NOMO-1 treated with dmso at 0.1 percent for 144 hours (cell line): ENCODE data around the gene TADA2A.

ENCODE experiments used
- DNase-seq: peaks from one replicate; lab custom pipeline; 2025; ENCODE audit not compliant: unreplicated experiment; lab: John Stamatoyannopoulos, UW

Gene TADA2A

GRCh38 chr17:37521821-37522220 is 115.1 kb downstream of the TADA2A start:
- DNase-seq = no peak

DNA sequence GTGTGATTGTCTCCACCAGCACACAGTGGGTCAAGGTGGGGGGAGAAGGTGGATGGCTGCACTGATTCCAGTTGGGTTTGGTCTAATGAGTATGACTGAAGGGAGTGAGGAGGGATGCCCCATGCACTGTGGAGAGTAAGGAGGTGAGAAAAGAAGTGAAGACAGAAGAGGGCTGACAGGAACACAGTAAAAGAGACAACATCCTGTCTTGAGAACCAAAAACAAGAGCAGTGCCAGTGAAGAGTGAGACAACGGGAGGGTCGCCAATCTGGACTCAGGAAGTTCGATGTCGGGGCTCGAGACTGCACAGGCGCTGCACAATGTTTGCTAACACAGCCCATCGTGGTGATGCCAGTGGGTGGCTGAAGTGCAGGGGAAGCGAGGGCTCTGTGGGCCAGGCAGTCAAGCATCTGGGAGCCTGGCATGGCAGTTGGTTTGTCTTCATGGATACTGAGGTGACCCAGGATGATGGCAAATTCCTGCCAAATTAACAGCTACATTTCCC is 117.1 kb downstream of the TADA2A start:
- DNase-seq = no peak

GRCh38 chr17:37527249-37527851 is 120.7 kb downstream of the TADA2A start:
- no peak for DNase-seq
